Measurements from ENCODE around the gene PTPRG.

Gene PTPRG

GRCh38 chr3:61910732-61911131 lies 349.4 kb downstream of the PTPRG start:
- no peak for DNase-seq (ENCODE audit: extremely low read depth, low read depth)
- TF ChIP-seq CTCF (IDR thresholded peaks at IDR 0.05; ENCODE audit: low read depth, low read length) = no peak

- no peak for DNase-seq (ENCODE audit: extremely low read depth, low read depth)
- TF ChIP-seq CTCF (IDR thresholded peaks at IDR 0.05; ENCODE audit: low read depth, low read length) = no peak
Observed at GRCh38 chr3:61912158-61912557, 350.8 kb downstream of the PTPRG start.

GRCh38 chr3:61913701-61914100 lies 352.3 kb downstream of the PTPRG start:
- no peak for DNase-seq (ENCODE audit: extremely low read depth, low read depth)
- TF ChIP-seq CTCF (IDR thresholded peaks at IDR 0.05; ENCODE audit: low read depth, low read length) = no peak

GRCh38 chr3:61914276-61914675 lies 352.9 kb downstream of the PTPRG start:
- DNase-seq (ENCODE audit: extremely low read depth, low read depth) = no peak

GRCh38 chr3:61915296-61915695 lies 353.9 kb downstream of the PTPRG start:
- DNase-seq (ENCODE audit: extremely low read depth, low read depth) = no peak
- TF ChIP-seq CTCF (IDR thresholded peaks at IDR 0.05; ENCODE audit: low read depth, low read length) = no peak

More at GRCh38 chr3:61914276-61914675, 352.9 kb downstream of the PTPRG start:
- TF ChIP-seq CTCF (IDR thresholded peaks at IDR 0.05; ENCODE audit: low read depth, low read length) = no peak

GRCh38 chr3:61919371-61919770 lies 358.0 kb downstream of the PTPRG start:
- TF ChIP-seq CTCF (IDR thresholded peaks at IDR 0.05; ENCODE audit: low read depth, low read length) = no peak
- DNase-seq (ENCODE audit: extremely low read depth, low read depth) = no peak

- TF ChIP-seq CTCF (IDR thresholded peaks at IDR 0.05; ENCODE audit: low read depth, low read length) = no peak
- no peak for DNase-seq (ENCODE audit: extremely low read depth, low read depth)
Observed at GRCh38 chr3:61922118-61922517, 360.7 kb downstream of the PTPRG start.
